SIG-M5 treated with dmso at 0.1 percent for 504 hours (cell line): Measurements from ENCODE around the gene CDSN.
"Not testable (repeated sequence)": the region's sequence is repeated elsewhere in the genome, so short reads cannot be mapped to it uniquely, and the experiment has no call there.

Experiments
- DNase-seq: peaks from one replicate; lab custom pipeline; 2025; ENCODE audit not compliant: unreplicated experiment; lab: John Stamatoyannopoulos, UW

The CDSN gene

DNA sequence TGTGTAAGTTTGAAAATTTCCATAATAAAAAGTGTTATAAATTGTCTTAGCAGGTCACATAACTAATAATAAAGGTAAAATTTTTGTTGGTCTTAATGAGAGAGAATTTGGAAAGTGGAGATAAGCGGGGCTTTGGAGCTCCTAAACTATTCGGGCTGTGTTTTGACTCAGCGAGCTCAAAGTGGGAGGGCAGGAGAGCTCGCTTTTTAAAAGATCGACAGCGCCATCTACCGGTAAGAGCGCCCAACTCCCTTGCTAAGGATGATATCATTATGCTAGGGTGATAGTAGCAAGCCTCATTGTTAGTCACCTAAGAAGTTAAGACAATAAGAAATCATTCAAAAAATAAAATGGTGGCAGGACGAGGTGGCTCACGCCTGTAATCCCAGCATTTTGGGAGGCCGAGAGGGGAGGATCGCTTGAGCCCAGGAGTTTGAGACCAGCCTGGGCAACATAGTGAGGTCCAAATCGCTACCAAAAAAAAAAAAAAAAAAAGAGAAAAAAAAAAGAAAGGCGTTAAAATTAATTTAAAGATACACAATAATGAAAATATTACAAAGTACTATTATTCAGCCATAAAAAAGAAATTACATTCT, 32.7 kb downstream of the CDSN start:
- DNase-seq, result peak; percentile 61

DNA sequence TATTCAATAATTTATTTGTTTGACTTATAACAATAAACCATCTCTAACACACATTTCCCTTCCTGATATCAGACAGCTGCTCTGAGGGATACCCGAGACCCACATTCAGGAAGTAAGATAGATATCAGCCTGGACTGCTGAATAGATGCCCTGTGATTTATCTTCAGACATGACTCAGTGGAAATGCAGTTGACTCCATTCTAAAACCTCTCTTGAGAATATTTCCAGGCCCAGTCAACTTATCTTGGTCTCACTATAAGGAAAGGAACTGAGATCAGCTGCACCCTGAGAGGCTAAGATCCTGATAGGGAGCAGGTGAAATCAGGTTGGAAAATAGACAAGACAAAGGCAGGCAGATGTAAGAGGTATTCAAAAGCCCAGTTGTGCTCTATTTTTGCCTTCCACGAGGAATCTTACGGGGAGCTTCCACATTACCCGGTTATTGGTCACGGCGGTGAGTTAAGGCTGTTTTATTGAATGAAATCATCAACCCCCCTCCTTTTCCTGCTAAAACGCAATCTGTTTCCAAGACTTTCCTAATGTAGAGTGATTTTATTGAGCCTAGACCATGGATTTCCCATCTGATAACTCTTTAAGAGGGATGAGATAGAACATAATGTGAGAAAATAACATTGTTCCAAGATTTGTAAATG, 33.3 kb downstream of the CDSN start:
- DNase-seq, result no peak

DNA sequence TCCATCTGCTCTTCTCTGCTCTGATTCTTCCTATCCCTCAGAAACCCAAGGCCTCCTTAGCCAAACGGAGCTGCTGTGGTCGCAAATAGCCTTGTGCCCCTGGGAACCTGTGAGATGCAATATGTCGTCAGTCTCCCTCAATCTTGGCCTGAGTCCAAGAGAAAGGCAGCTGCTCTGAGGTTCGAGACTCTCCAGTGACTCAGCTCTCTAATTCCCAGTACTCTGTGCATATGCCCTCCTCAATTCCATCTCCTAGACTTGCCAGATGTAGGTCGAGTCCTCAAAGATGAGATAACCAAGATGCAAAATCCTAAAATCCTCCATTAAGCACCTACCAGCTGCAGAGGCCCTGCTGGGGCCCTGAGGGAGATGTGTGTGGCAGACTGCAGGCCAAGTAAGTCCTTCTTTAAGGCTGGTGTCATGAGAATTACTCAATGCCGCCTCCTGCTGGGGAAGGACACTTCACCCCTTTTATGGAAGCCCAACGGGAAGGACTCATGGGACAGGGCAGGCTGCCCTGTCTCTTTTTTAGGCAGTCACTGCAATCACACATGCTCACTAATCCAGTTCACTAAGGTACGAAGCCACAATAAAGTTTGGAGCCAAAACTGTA, 36.4 kb downstream of the CDSN start:
- peak; percentile 26 for DNase-seq

GRCh38 chr6:31081872-31082271, 38.4 kb downstream of the CDSN start:
- DNase-seq, result no peak

- peak; percentile 47 for DNase-seq
Measured at GRCh38 chr6:31079656-31080261, 40.5 kb downstream of the CDSN start.

DNA sequence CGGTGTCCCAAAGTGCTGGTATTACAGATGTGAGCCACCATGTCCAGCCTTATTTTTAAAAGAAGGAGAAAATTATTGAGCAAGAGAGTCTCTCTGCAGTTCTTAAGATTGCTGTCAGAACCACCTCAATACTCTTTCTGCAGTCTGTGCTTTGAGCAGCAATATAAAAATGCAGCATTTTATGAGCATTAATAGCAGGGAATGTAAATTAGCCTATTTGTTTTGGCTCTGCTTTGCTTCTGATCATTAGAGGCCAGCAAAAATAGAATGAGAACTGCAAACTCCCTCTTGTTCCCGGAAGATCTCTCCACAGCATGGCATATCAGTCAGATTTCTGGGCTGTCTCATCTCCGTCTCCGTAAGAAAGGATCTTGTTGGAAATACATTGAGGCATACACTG, 43.6 kb downstream of the CDSN start:
- no peak for DNase-seq

DNA sequence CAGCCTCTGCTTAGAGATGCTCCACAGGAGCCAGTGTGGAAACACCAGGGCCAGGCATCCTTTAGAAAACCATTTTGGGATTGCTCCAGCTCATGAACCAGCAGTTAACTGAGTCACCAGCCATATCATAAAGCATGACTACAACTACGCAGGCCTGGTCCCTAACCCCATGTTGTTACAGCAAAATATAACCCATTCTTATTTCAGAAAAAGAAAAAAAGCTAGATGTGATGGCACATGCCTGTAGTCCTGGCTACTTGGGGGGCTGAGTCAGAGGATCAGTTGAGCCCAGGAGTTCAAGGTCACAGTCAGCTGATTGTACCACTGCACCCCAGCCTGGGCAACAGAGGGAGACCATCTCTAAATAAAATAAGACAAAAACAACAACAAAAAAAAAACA, 44.7 kb downstream of the CDSN start:
- DNase-seq, result no peak

GRCh38 chr6:31074401-31074800, 45.8 kb downstream of the CDSN start:
- DNase-seq, result no peak

GRCh38 chr6:31070711-31071197, 49.5 kb downstream of the CDSN start:
- DNase-seq, result peak; percentile 38

DNA sequence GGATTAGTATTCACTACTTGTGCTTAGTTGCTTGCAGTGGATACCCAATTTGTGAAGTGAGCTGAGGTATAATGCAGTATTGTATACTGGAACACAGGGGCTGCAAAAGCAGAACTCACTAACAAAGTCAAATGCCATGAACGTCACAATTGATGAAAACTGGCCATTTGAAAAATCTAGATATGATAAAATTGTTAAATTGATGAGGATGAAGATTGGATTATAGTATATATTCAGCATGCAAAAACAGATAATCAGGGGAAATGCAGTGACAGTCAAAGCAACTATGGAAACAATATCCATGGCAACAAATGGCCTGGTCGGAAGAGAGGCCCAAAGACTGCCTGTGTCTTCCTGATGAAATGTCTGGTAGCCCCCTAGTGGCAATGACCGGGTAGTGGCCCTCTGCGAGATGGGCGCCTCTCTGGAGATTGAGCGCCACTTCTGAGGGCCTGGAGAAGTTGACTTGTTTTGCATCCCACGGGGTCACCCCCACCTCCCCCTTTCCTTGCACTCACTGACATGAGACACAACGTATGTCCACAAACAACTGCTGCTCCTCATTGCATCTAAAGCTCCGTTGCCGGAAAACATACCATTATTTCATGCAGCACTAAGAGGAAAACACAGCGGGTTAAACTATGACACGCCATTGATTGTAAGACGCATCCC, 51.4 kb downstream of the CDSN start:
- peak; percentile 50 for DNase-seq

GRCh38 chr6:31067891-31068668, 52.2 kb downstream of the CDSN start:
- DNase-seq, result not testable (repeated sequence)

- DNase-seq, result not testable (repeated sequence)
Measured at GRCh38 chr6:31067028-31067427, 53.2 kb downstream of the CDSN start.

DNA sequence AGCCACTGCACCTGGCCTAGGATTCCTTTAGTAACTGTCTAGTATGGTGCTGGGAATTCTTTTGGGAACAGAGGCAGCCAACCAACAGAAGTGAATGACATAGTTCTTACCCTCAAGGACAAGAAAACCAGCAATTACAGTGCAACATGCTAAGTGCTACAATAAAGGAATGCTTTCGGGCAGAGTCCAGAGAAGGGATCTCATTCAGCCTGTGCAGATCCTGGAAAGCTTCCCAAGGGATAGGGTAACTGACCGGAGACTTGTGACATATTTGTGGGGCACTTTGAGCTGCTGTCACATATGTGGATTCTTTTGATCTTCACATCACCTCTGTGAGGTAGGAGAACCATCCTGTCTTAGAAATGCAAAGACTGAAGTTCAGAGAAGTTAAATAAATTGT, 54.7 kb downstream of the CDSN start:
- no peak for DNase-seq
